Ishikawa (cell line): ENCODE data around the gene MEIS1.

Experiments
- CEBPB ChIP-seq: IDR thresholded peaks from 2 replicates; pipeline ENCODE4 v1.6.1; 2012
- CREB1 ChIP-seq: IDR thresholded peaks from 2 replicates; pipeline ENCODE4 v1.6.1; 2012; ENCODE audit warnings: low read depth
- EGR1 ChIP-seq: IDR thresholded peaks from 2 replicates; pipeline ENCODE4 v1.6.1; 2012
- EP300 ChIP-seq: IDR thresholded peaks from 2 replicates; pipeline ENCODE4 v1.6.1; 2012; ENCODE audit warnings: borderline replicate concordance
- FOXM1 ChIP-seq: IDR thresholded peaks from 2 replicates; pipeline ENCODE4 v1.6.1; 2012; ENCODE audit warnings: low read depth, borderline replicate concordance
- MAX ChIP-seq: IDR thresholded peaks from 2 replicates; pipeline ENCODE4 v1.6.1; 2012
- NFIC ChIP-seq: IDR thresholded peaks from 2 replicates; pipeline ENCODE4 v1.6.1; 2012
- RAD21 ChIP-seq: IDR thresholded peaks from 2 replicates; pipeline ENCODE4 v1.6.1; 2012; ENCODE audit warnings: low read depth
- REST ChIP-seq: IDR thresholded peaks from 2 replicates; pipeline ENCODE4 v1.6.1; 2012; ENCODE audit warnings: low read depth, mild to moderate bottlenecking
- TAF1 ChIP-seq: IDR thresholded peaks from 2 replicates; pipeline ENCODE4 v1.6.1; 2012; ENCODE audit warnings: low read depth, mild to moderate bottlenecking
- TCF12 ChIP-seq: IDR thresholded peaks from 2 replicates; pipeline ENCODE4 v1.6.1; 2012; ENCODE audit warnings: low read depth
- TEAD4 ChIP-seq: IDR thresholded peaks from 2 replicates; pipeline ENCODE4 v1.6.1; 2012
- USF1 ChIP-seq: IDR thresholded peaks from 2 replicates; pipeline ENCODE4 v1.6.1; 2012
- YY1 ChIP-seq: IDR thresholded peaks from 2 replicates; pipeline ENCODE4 v1.6.1; 2012; ENCODE audit warnings: low read depth
- ZBTB7A ChIP-seq: IDR thresholded peaks from 2 replicates; pipeline ENCODE4 v1.6.1; 2012; ENCODE audit warnings: low read depth

MEIS1 gene

GRCh38 chr2:66521291-66521922, 86.5 kb downstream of the MEIS1 start:
- TF ChIP-seq TCF12 (no peak), TAF1 (no peak), RAD21 (no peak), ZBTB7A (no peak), MAX (no peak), EGR1 (no peak), NFIC (no peak), USF1 (no peak), CREB1 (no peak), TEAD4 (no peak), YY1 (no peak), CEBPB (no peak), EP300 (no peak), FOXM1 (no peak), REST (no peak)

GRCh38 chr2:66522611-66523376, 87.9 kb downstream of the MEIS1 start:
- TF ChIP-seq TEAD4, result no peak
- TF ChIP-seq NFIC, result no peak
- TF ChIP-seq YY1, result no peak

GRCh38 chr2:66523377-66523969, 88.5 kb downstream of the MEIS1 start:
- TF ChIP-seq TAF1, result no peak
- no peak for TF ChIP-seq CREB1
- TF ChIP-seq ZBTB7A, result no peak
- no peak for TF ChIP-seq EGR1
- TF ChIP-seq REST, result no peak
- no peak for TF ChIP-seq YY1

- TF ChIP-seq YY1, result no peak
- TF ChIP-seq USF1, result no peak
- TF ChIP-seq CREB1, result no peak
- TF ChIP-seq EP300, result no peak
- TF ChIP-seq TCF12, result no peak
- no peak for TF ChIP-seq NFIC
- no peak for TF ChIP-seq ZBTB7A
- TF ChIP-seq TEAD4, result no peak
- no peak for TF ChIP-seq EGR1
- TF ChIP-seq REST, result no peak
- TF ChIP-seq CEBPB, result no peak
- no peak for TF ChIP-seq RAD21
- no peak for TF ChIP-seq FOXM1
- no peak for TF ChIP-seq MAX
- no peak for TF ChIP-seq TAF1
Observed at GRCh38 chr2:66523990-66524389, 89.1 kb downstream of the MEIS1 start.
